Glomerular endothelial cell (primary cell): Measurements from ENCODE around the gene SLC35E1. TPM values are rescaled to one million over a fixed set of nuclear protein-coding genes. Genes with fewer than 3 reads are reported as not detected.

Experiments used
- DNase-seq: peaks from one replicate; pipeline ENCODE4 v3.0.0-alpha.2; 2011; ENCODE audit warnings: low read depth, low spot score; ENCODE audit errors: extremely low read depth
- total RNA-seq: library from RNA; depleted of rRNA; stranded (reverse); fragments of >200 nt; gene quantifications from 2 replicates; pipeline ENCODE4 v1.2.3, GENCODE V29; 2015

Gene SLC35E1
- total RNA-seq = 34.1 and 45.6 TPM in 2 replicates

DNA sequence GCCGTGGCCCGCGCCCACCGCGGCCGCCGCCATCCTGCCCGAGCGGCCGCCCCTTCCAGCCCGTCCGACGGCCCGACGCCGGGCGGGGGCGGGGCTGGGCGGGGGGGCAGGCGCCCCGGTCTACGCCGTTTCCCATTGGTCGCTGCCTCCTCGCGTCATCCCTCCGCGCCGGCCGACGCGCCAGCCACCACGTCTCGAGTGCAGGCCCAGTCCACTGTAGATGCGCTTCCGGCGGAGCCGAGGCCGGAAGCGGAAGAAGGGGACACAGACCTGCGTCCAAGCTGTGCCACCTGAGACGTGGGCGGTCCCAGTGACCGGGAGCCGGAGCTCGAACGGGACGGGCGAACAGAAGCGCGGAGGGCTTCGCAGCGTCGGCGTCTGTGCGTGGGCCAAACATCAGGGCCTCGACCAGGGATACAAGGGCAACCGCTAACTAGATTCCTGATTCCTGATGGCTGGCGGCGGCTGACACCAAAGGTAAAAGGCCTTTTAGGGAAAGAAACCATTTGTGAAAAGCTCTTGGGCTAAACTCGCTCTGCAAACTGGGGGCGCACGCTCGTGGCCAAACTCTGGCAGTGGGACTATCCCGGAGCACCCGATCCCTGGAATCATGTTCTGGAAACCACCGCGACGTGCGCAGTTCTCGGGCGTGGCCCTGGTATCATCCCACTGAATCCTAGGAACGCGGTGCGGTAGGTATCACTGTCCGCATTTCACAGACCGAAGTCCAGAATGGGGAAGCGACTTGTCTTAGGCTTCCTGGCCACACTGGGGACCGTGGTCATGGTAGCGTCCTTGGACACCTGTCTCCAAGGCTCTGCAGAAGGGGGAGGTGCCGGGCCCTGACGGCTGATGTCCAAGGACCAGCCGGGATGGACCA is at the start of gene SLC35E1:
Gene SLC35E1 (minus strand): TSS at position 84 of the 880 bp plus-strand sequence. CDS start 51 bp downstream, at position 33.
- DNase-seq = no peak

DNA sequence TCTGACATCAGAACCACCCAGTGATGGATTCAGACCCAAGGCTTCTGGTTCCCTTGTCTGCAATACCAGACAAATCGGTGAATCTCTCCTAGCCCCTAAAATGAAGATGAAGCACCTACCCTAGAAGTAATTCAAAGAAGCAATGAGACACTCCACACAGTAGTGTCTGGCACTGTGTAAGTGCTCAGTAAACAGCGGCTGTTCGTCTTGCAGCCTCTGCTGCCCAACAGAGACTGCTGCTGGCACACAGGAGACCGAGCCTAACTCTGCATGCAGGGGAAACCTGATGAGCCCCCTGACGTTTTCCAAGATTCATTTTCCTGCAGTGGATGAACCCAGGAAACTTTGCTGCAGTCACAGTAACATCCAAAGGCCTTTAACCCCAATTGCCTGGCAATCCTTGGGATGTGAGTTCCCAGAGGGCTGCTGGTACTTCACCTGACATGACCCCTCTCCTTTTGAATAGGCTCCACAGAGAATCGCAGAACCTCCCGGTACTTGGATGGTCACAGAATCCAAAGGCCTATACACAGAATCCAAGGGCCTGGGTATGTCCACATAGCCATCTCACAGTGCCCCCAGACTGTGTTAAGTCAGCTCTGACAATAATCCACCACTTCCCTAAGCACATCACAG is 49.1 kb upstream of the SLC35E1 start:
- DNase-seq = no peak

DNA sequence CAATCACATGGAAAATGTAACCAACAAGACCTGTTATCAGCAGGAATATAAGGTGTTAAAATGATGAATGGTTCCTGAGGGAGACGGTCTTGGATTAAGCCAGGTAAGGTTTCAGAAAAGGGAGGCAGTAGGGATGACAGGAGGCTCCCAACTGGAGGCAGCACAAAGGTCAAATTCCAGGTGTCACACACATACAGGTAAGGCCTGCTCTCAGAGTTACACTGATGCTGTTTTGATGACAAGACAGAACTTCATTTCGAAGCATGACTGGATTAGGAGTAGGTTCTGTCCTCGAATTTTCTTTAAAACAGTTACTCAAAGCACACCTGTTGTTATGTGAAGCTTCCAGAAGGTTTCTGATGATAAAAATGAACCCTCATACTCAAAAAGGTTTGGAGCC is 48.4 kb upstream of the SLC35E1 start:
- DNase-seq = no peak

- DNase-seq = no peak
These were observed 47.8 kb upstream of the SLC35E1 start for GRCh38 chr19:16620018-16620417.

DNA sequence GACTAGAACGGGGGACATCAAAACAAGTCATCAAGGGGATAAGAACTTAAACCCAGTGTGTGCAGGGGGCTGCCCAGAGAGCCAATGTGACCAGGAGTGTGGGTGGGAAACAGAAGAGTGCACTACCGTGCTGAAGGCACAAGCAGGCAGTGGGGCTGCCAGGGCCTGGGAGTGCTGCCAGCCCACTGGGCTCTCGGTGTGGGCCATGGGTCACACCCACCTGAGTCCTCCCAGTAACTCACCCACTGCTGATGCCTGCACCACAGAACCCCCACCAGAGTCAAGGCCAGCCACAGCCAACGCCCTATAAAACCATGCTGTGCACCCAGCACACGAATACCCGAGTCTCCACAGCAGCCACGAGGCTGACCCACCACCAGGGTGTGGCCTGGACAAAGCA is 47.2 kb upstream of the SLC35E1 start:
- DNase-seq = no peak

DNA sequence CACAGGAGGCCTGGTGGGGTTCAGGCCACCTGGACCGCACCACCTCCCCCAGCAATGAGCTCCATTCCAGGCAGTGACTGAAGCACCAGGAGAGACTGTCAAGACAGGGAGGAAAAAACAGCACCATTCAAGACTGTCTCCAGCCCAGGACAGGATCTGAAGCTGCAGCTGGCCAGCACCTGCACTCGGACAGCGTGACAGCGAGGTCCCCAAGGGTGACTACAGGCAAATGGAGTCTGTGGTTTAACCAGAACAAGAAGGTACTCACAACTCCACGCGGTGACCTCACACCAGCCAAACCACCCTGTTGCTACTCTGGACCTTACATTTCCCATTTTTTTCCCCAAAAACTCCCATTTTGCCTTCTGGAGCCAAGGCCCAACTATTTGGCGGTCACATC is 46.0 kb upstream of the SLC35E1 start:
- no peak for DNase-seq

- no peak for DNase-seq
These were observed 43.6 kb upstream of the SLC35E1 start for GRCh38 chr19:16615808-16616207.

GRCh38 chr19:16614941-16615340 is 42.7 kb upstream of the SLC35E1 start:
- no peak for DNase-seq

GRCh38 chr19:16613841-16614240 is 41.6 kb upstream of the SLC35E1 start:
- no peak for DNase-seq

DNA sequence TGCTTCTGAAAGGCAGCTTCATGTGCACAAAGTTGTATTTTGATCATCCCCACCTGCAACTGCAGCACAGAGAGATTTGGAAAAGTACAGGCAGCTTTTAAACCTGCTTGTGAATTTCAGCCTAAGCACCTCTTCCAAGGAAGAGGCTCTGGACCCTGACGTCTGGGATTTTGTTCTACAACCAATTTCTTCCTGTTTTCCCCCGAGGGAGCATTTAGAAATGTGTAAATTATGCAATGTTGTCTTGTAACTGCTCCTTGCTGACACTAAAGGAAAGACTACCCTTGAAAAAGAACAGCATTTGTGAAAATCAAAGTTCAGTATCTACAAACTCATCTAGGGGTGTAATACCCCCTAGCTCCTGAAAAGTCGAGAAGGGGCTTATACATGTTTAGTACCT is 40.4 kb upstream of the SLC35E1 start:
- DNase-seq = no peak

DNA sequence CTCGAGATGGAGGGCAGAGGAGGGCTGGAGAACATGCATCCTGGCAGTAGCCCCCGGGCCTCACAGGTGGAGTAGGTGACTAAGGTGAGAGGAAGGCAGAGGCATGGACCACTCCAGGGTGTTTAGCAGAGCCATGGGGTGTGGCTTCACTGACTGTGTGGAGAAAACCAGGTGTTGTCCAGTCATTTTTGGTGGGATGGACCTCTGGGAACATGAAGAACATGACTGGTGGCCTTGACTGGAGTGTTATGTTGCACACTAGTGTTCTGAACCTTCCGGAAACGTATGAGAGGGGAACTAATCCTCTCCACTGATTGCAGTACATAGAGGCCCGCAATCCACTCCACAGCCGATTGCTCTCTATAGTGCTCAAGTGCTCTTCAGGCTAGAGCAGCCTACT is 38.9 kb upstream of the SLC35E1 start:
- no peak for DNase-seq

DNA sequence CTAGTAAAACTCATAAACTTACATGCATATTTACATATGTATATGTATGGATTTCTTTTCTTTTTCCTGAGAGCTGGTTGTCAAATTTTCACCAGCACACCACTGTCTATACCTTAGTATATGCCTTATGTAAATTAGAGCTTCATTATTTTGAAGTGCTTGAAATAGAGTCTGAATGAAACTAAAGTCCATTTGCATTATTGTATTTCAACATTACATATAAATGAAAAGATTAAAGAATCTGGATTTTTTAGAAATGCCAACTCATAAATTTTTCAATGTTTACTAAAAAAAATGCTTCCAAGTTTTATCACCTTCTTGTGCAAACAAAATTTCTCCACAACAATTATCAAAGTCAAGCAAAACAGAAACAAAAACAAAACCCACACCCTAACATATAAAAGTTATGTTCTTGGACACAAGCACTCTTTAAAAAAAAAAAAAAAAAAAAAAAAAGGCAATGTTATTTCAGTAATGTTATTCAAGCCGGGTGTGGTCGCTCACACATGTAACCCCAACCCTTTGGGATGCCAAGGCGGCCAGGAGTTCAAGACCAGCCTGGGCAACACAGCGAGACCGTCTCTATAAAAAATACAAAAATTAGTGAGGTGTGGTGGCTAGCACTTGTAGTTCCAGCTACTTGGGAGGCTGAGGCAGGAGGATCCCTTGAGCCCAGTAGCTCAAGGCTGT is 37.4 kb upstream of the SLC35E1 start:
- no peak for DNase-seq

GRCh38 chr19:16608290-16608739 is 36.1 kb upstream of the SLC35E1 start:
- no peak for DNase-seq

DNA sequence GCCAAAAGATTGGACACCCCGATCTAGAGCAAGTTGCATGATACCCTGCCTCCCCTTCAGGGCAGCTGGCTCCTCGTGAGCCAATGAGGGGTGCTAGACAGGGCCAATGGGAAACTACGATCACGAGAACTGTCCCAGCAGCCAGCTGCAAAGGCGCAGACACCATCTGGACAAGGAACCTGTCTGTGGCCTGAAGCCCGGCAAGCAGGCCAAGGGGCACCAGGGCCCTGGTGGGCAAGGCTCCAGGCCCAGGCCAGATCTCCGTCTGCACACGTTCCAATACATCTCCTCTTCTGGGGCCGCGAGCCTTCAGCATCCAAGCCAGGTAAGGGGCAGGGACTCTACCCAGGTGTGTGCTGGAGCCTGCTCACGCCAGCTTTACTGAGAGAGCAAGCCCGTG is 35.6 kb upstream of the SLC35E1 start:
- no peak for DNase-seq

DNA sequence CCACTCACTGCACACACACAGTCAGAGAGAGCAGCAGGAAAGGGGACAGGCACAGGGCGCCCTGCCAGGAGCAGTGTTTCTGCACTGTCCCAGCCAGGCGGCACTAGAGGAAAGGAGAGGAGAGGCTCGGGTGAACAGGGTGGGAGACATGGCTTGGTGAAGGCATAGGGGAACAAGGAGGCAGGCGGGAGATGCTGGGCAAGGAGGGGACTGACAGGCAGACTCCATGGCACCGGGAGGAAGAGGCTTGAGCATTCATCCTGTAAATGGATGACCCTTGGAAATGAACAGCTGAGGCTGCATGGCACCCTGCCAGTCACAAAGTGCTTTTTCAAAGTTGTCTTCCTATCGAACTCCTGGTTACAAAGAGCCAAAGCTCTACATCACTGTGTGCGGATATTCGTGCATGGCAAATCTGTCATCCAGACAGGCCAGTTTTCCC is 33.4 kb upstream of the SLC35E1 start:
- DNase-seq = no peak

DNA sequence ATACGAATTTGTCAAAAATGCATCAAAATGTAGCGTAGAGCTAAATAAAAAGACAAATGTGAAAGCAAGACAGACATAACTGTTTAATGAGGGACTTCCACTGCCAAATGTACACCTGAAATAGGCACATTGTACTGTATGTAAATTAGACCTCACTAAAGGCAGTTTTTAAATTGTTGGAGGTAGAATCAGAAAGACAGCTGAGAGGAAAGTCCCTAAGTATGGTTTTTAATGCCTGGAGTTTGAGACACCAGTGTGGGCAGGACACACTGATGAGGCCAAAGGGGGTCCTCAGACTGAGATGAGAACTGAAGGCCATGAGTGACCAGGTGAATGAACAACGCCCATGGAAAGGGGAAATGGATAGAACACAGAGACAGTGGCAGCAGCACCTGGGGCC is 32.9 kb upstream of the SLC35E1 start:
- no peak for DNase-seq

DNA sequence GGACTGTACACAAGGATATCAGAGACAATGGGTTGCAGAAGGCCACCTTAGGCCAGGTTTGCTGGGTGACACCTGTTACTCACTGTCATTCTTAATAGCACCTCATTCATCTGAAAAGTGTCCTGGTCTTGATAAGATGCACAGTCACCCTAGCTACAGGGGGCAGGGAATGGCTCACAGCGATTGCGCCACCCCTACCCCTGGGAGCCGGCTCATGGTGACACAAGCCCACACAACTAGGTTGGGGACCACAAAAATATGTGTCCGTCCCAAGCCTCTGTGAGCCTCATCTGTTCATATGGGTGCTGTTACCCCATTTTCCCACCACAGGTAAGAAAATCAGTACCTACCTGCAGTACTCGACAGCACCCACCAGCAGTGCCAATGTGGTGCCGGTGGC is 32.4 kb upstream of the SLC35E1 start:
- no peak for DNase-seq

GRCh38 chr19:16603090-16603489 is 30.9 kb upstream of the SLC35E1 start:
- DNase-seq = no peak

DNA sequence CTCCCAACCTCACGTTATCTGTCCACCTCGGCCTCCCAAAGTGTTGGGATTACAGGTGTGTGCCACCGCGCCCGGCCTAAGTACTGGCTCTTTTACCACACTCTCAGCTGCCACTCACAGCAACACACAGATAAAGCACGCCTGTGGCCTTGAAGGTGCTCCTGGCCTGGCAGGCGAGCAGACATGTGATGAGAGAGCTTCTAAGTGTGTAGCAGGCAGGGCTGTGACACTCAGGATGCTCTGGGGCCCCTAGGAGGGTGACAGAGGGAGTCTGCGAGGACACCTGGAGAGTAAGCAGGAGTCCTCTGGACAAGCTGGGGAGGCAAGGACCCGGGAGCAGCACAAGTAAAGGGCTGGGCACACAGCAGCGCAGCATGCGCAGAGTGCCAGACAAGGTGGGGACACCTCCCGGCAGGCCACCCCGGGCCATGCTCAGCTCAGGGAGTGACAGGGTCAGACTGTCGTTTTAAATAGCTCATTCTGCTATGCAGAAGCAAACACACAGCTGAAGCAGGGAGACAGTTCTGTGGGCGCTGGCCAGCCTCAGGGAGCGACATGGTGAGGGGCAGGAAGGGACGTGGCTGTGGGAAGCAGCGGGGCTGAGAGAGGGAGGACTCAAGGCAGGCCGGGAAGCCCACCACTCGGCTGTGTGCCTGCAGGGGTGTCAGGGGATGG is 29.3 kb upstream of the SLC35E1 start:
- no peak for DNase-seq

GRCh38 chr19:16600824-16601223 is 28.6 kb upstream of the SLC35E1 start:
- DNase-seq = no peak
